Common myeloid progenitor, CD34-positive (primary cell): ENCODE data around the gene OSBPL7.

ENCODE experiments used
- CTCF ChIA-PET: fragments of 350-600 bp; sonication (Branson Sonifier 250); formaldehyde crosslinking; loops from one replicate; lab custom pipeline; 2021; ENCODE audit warnings: antibody characterized with exemption; lab: Charles Lee
- POLR2A ChIA-PET: fragments of 350-600 bp; sonication (Branson Sonifier 250); formaldehyde crosslinking; loops from one replicate; lab custom pipeline; 2021; ENCODE audit warnings: antibody characterized with exemption; lab: Charles Lee
- DNase-seq, 3 donors: peaks; one replicate each; pipeline versions ENCODE4 v3.0.0 to v3.0.0-alpha.2; 2013
- H3K27ac ChIP-seq, 2 experiments: 1 replicate in 1 of 2; 2 replicates in 1 of 2; pipeline ENCODE4 v1.7.0; 2013; ENCODE audit warnings: inconsistent platforms in 2 of 2, low read length in 2 of 2, mild to moderate bottlenecking in 2 of 2, low read depth in 1 of 2, moderate library complexity in 1 of 2; ENCODE audit not compliant: severe bottlenecking in 2 of 2, insufficient read depth in 1 of 2, poor library complexity in 1 of 2
- H3K27me3 ChIP-seq, 5 experiments: replicated peaks in 2 of 5; 1 replicate in 3 of 5; 2 replicates in 2 of 5; pipeline versions ENCODE4 v1.6.1 to v1.7.0; 2013; ENCODE audit warnings: low read length in 4 of 5, mild to moderate bottlenecking in 2 of 5, moderate library complexity in 2 of 5, inconsistent platforms in 1 of 5; ENCODE audit not compliant: insufficient read depth in 5 of 5, control insufficient read depth in 4 of 5
- H3K36me3 ChIP-seq, 4 experiments: 1 replicate in 2 of 4; 2 replicates in 2 of 4; pipeline versions ENCODE4 v1.6.1 to v1.7.0; 2013; ENCODE audit warnings: low read length in 3 of 4, control low read depth in 1 of 4, mild to moderate bottlenecking in 1 of 4; ENCODE audit not compliant: control insufficient read depth in 4 of 4, insufficient read depth in 4 of 4
- H3K4me1 ChIP-seq, 4 experiments: 1 replicate in 3 of 4; 2 replicates in 1 of 4; pipeline versions ENCODE4 v1.6.1 to v1.7.1; 2013; ENCODE audit warnings: low read length in 3 of 4, mild to moderate bottlenecking in 3 of 4, control low read depth in 1 of 4, inconsistent platforms in 1 of 4, moderate library complexity in 1 of 4; ENCODE audit not compliant: control insufficient read depth in 4 of 4, insufficient read depth in 4 of 4; ENCODE audit errors: control extremely low read depth in 1 of 4
- H3K4me3 ChIP-seq, 7 experiments: 1 replicate in 4 of 7; 2 replicates in 3 of 7; pipeline versions ENCODE4 v1.5.1 to v1.7.0; 2013; ENCODE audit warnings: mild to moderate bottlenecking in 7 of 7, low read length in 6 of 7, moderate library complexity in 6 of 7, inconsistent platforms in 2 of 7, low read depth in 2 of 7, control low read depth in 1 of 7; ENCODE audit not compliant: insufficient read depth in 4 of 7, control insufficient read depth in 1 of 7; ENCODE audit errors: extremely low read depth in 1 of 7
- H3K9me3 ChIP-seq, 5 experiments: 1 replicate in 4 of 5; 2 replicates in 1 of 5; pipeline versions ENCODE4 v1.6.1 to v1.7.1; 2013; ENCODE audit warnings: low read length in 4 of 5, mild to moderate bottlenecking in 2 of 5, inconsistent platforms in 1 of 5, low read depth in 1 of 5, moderate library complexity in 1 of 5; ENCODE audit not compliant: control insufficient read depth in 4 of 5, insufficient read depth in 2 of 5; ENCODE audit errors: control extremely low read depth in 1 of 5
- WGBS: methylation state at CpG from one replicate; pipeline ENCODE4 v1.1.5; 2013; ENCODE audit not compliant: insufficient coverage; 5-methylcytosine and 5-hydroxymethylcytosine counted together

OSBPL7 gene

GRCh38 chr17:47760409-47761140 lies 61.0 kb downstream of the OSBPL7 start:
- DNase-seq = no peak
- 78% methylated on average over 3 of the region's 5 CpGs for WGBS
- no peak overlapping the region for H3K4me3 ChIP-seq
- no peak overlapping the region for H3K27ac ChIP-seq
- no peaks in the 10 kb centered on the region for H3K4me1 ChIP-seq
- no peaks in the 10 kb centered on the region for H3K36me3 ChIP-seq
- peaks cover 0 to 4% (median 0%) of the 10 kb centered on the region in 5 experiments for H3K27me3 ChIP-seq
- CTCF ChIA-PET = no interaction called here
- POLR2A ChIA-PET = no interaction called here
- peaks cover 0 to 46% (median 7%) of the 10 kb centered on the region in 5 experiments for H3K9me3 ChIP-seq

- peaks cover 0 to 35% (median 7%) of the 10 kb centered on the region in 5 experiments for H3K9me3 ChIP-seq
- no peaks in the 10 kb centered on the region for H3K36me3 ChIP-seq
- peaks cover 0 to 5% (median 0%) of the 10 kb centered on the region in 5 experiments for H3K27me3 ChIP-seq
- no peak overlapping the region for H3K27ac ChIP-seq
- DNase-seq = no peak
- ChIA-PET POLR2A (no interaction called here), CTCF (interaction anchor here (1.2 kb wide), 1 partner anchor 108 kb away, joined by 3 read pairs; the partner anchor contains the start of gene KPNB1)
- no peak overlapping the region for H3K4me3 ChIP-seq
- no peaks in the 10 kb centered on the region for H3K4me1 ChIP-seq
- no CpG with 5 or more reads among the region's 1 CpG for WGBS
These were observed 64.2 kb downstream of the OSBPL7 start for GRCh38 chr17:47757386-47757785.
